DMS153 treated with DMSO at 0.1 percent for 48 hours (cell line): ENCODE data around the gene UIMC1.

Experiments
- DNase-seq: peaks from one replicate; lab custom pipeline; 2025; ENCODE audit not compliant: unreplicated experiment; lab: John Stamatoyannopoulos, UW

UIMC1 gene

GRCh38 chr5:176886336-176887251, 120.0 kb downstream of the UIMC1 start:
- no peak for DNase-seq

GRCh38 chr5:176884571-176884890, 122.0 kb downstream of the UIMC1 start:
- DNase-seq, result no peak

DNA sequence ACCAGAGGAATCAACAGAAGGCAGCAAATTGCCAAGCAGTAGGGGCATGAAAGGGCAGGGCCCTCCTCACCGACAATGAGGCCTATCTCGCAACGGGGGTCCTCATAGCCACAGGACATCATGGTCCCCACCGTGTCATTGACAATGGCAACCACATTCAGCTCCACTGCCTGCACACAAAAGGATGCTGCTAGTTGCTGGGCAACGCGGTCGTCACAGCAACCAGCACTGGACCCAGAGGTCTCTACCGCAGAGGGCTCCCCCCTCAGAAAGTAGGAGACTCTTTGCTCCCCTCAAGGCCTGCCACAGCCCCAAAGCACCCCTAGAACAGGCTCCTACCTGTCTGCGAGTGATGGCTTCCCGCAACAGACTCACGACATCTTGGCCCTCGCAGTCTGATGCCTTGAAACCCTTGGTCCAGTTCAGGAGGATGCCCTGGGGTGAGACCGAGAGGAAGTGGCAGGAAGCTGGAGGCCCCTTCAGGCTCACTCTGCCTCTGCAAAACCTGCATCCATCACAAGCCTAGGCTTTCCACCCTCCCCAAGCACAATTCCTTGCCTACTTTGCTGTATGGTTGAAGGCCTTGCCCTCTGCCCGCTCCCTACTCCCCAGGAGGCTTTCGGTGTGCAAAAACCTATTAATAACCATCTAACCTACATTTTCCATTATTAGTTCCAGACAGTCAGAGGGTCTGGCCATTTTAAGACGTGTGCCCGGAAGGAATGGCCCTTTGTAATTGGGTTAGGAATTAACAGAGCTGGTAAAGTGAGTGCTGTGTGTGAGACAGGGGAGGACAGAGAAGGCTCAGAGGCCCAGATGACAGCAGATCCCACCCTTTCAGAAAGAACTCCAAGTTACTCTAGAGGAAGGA, 122.6 kb downstream of the UIMC1 start:
- no peak for DNase-seq

- DNase-seq, result no peak
Measured at GRCh38 chr5:176882567-176882903, 124.0 kb downstream of the UIMC1 start.

DNA sequence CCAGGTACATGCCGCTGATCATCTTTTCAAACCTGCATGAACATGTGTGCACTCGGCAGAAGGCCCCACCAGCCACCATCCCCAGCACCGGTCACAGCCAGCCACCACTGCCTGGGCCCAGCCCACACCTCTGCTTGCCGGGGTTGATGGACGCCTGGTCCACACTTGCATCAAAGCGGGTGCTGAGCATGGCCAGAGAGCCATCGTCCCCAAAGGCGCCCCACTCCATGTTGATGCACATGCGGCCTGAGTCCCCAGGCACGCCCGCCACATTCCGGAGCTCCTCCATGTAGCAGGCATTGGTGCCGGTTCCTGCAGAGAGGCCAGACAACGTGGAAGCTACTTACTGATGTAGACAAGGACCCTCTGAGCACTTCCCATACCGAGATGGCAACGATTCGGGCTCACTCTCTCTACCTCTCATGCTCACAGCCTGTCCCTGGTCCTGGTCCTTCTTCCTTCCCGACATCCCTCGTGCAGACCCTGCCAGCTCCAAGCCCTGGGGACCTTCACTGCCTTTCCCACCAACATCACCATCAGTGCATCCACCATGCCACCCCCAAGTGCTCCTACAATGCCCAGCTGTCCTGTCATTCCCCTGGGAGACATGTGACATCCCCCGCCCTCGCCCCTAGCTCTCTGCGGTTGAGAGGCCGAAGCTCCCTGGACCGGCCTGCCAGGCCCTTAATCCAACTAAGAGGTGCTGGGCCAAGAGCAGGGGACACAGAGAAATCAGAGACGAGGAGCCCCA, 124.6 kb downstream of the UIMC1 start:
- DNase-seq, result no peak

DNA sequence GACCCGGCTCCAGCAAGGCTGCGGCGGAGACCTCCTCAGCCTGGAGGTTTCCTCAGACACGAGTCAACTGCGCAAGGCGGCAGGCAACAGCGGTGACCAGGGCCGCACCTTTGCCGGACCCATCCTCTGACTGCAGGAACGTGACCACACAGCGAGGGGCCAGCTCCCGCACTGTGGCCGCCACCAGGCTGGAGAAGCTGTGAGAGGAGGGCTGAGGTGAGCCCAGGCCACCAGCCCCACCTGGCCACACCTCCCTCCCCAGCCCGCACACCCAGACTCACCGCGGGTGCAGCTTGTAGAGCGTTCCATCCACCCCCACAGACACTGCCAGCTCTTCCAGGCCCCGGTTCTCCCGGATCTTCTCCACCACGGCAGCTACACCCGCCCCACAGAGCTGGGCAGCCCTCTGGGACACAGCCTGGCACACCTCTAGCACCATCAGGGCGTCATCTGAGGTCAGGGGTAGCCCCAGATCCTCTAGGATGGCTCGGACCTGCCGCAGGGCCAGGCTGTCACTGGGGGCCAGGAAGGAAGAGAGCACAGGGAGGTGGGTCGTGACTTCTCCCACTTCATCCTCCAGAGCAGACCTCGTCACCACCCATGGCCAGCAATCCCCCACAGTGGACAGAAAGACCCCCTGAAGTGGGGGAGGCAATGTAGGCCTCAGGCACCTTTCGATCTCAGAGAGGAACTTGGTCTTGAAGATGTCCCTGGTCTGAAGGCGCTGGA, 125.4 kb downstream of the UIMC1 start:
- DNase-seq, result no peak

GRCh38 chr5:176880366-176881020, 126.1 kb downstream of the UIMC1 start:
- DNase-seq, result no peak

GRCh38 chr5:176879663-176880361, 126.8 kb downstream of the UIMC1 start:
- DNase-seq, result no peak

DNA sequence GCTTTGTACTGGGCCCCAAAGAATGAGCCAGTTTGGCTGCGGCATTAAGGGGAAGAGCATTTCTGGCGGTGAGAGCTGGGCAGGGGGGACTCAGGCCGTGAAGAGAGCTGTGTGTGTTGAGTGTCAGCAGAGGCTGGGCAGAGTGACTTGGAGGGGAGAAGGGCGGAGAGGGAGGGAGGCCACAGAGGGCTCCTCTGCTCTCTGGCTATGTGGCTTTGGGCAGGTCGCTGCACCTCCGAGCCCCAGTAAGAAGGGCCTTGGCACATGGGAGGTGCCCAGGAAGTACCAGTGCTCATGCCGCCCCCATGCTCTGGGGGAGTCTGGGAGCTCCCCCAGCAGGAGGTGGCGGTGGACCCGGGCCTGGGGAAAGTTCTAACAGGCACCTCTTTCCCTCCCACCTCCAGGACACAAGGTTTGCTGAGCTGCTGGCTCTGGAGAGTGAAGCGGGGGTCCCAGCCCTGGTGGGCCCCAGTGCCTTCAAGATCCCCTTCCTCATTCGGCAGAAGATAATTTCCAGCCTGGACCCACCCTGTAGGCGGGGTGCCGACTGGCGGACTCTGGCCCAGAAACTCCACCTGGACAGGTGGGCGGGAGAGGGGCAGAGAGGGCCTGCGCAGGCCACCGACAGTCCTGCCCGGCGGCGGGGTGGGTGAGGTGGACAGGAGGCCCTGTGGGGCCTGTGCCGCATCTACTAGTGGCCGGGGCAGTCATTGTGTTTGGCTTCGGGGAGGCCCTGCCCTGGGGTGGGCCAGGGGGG, 127.5 kb downstream of the UIMC1 start:
- no peak for DNase-seq

DNA sequence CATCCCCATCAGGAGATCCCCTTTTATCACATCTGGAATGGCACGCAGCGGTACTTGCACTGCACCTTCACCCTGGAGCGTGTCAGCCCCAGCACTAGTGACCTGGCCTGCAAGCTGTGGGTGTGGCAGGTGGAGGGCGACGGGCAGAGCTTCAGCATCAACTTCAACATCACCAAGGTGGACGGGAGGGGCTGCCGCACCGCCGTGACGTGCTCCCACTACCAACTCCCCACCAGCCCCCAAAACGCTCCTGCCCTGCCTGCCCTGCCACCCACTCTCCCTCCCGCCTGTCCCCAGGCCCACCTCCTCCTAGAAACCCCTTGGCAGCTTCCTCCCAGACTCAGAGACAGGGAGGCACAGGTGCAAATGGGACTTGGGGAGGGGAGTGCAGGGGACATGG, 128.1 kb downstream of the UIMC1 start:
- DNase-seq, result no peak

DNA sequence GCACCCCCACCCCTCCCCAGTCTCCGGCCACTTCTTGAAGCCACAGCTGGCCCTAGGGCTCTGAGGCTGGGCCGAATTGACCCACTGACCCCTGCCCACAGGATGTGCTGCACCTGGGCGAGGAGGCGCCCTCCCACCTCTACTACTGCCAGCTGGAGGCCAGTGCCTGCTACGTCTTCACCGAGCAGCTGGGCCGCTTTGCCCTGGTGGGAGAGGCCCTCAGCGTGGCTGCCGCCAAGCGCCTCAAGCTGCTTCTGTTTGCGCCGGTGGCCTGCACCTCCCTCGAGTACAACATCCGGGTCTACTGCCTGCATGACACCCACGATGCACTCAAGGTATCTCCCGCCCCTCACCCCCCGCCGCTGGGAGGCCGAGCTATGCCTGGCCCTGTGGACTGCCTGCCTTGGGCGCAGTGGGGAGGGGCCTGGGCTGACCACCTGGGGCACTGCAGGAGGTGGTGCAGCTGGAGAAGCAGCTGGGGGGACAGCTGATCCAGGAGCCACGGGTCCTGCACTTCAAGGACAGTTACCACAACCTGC, 128.7 kb downstream of the UIMC1 start:
- DNase-seq, result no peak

DNA sequence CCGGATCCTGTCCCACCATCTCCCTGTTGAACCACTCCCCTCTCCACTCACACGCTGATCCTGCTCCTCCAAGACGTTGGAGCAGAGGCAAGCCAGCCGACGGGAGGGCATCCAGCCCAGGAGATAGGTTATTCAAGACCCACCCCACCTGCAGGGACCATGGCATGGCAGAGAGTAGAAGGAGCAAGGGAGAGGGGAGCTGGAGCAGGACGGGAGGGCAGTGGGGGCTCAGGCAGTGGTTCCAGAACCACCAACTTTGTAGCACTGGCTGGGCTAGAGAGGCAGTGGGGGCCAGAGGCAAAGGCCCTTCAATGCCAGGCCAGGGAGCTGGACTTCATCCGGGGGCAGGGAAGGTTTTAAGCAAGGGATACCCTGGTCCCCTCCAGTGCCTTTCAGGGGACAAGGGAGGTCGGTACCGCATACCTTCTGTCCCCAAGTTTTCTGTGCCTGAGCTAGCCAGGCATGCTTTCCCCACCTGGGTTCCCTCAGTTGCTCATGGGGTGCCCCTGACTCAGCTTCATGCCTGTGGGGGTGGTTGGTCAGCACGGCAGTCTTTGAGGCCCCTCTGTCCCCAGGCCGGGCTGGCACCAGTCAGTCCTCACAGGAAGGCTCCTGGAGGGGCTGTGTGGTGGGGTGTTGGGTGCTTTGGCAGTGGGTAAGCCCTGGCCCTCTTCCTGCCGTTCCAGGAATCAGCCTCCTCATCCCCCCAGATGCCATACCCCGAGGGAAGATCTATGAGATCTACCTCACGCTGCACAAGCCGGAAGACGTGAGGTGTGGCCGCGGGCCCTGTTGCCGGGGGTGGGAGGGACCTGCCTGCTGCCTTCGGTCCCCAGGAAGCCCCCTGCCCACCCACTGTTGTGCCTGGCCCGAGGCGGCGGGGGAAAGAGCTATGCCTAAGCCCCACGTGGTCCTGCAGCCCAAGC, 129.8 kb downstream of the UIMC1 start:
- no peak for DNase-seq

- DNase-seq, result no peak
Measured at GRCh38 chr5:176875783-176876505, 130.6 kb downstream of the UIMC1 start.

- no peak for DNase-seq
Measured at GRCh38 chr5:176875014-176875550, 131.5 kb downstream of the UIMC1 start.

- DNase-seq, result no peak
Measured at GRCh38 chr5:176874198-176874780, 132.3 kb downstream of the UIMC1 start.

DNA sequence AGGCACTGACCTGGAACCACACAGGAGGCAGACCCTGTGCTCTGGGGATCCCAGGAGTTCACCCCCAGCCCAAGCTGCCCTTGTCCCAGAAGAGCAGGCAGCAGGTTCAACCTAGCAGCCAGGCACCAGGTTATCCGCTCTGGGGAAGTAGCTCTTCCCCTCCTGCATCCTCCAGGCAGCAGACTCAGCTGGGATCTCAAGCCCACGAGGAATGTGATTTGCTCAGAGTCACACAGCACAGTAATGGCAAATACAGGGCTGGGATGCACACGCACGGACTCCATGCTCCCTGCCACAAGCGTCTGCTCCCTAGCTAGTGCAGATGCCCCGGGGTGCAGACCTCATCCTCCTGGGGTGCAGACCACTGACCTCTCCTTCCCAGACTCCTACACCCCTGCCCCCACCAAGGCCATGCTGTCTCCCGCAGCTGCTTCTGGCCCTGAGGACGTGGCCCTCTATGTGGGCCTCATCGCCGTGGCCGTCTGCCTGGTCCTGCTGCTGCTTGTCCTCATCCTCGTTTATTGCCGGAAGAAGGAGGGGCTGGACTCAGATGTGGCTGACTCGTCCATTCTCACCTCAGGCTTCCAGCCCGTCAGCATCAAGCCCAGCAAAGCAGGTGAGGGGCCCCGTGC, 132.9 kb downstream of the UIMC1 start:
- DNase-seq, result no peak
